Ovary (tissue), 3 donors: ENCODE data around the gene FGD2.

Source experiments
- EP300 ChIP-seq: sonication (generic); formaldehyde crosslinking; IDR thresholded peaks from one replicate; pipeline ENCODE4 v1.6.1; 2017; ENCODE audit warnings: antibody characterized with exemption
- POLR2A ChIP-seq: fragments of 450-650 bp; IDR thresholded peaks from one replicate; pipeline ENCODE4 v1.6.1; 2017; ENCODE audit warnings: antibody characterized with exemption, mild to moderate bottlenecking, moderate library complexity
- TF ChIP-seq, protein P1 (sequence below), 3 donors: fragments of 450-650 bp in 2 of 3; fragments of 200-600 bp in 1 of 3; IDR thresholded peaks; one replicate each; pipeline versions ENCODE4 v1.5.1 to v1.8.0; 2016 to 2022; ENCODE audit warnings: antibody characterized with exemption in 3 of 3, mild to moderate bottlenecking in 1 of 3
- donor health status: DM: no; HTN: no; CAD: no.

GRCh38 chr6:37017606-37018197 lies 12.2 kb downstream of the FGD2 start:
- TF ChIP-seq, protein P1, sequence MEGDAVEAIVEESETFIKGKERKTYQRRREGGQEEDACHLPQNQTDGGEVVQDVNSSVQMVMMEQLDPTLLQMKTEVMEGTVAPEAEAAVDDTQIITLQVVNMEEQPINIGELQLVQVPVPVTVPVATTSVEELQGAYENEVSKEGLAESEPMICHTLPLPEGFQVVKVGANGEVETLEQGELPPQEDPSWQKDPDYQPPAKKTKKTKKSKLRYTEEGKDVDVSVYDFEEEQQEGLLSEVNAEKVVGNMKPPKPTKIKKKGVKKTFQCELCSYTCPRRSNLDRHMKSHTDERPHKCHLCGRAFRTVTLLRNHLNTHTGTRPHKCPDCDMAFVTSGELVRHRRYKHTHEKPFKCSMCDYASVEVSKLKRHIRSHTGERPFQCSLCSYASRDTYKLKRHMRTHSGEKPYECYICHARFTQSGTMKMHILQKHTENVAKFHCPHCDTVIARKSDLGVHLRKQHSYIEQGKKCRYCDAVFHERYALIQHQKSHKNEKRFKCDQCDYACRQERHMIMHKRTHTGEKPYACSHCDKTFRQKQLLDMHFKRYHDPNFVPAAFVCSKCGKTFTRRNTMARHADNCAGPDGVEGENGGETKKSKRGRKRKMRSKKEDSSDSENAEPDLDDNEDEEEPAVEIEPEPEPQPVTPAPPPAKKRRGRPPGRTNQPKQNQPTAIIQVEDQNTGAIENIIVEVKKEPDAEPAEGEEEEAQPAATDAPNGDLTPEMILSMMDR (IDR thresholded peaks at IDR 0.05) = no peak
- TF ChIP-seq EP300 (no peak), POLR2A (no peak)
